Activated naive CD4-positive, alpha-beta T cell treated with anti-CD3 and anti-CD28 coated beads for 36 hours (primary cell): ENCODE results near the gene LATS2. TPM values are rescaled to one million over a fixed set of nuclear protein-coding genes. Genes with fewer than 3 reads are reported as not detected.
"Not testable (repeated sequence)": the region's sequence is repeated elsewhere in the genome, so short reads cannot be mapped to it uniquely, and the experiment has no call there.

Experiments used
- CTCF ChIA-PET: fragments of 350-600 bp; sonication (Branson Sonifier 250); formaldehyde crosslinking; loops from one replicate; lab custom pipeline; 2021; ENCODE audit warnings: antibody characterized with exemption; lab: Charles Lee
- DNase-seq: peaks from one replicate; pipeline ENCODE4 v3.0.0-alpha.2; 2020
- H3K27ac Mint-ChIP-seq: one replicate; pipeline ENCODE4 v1.8.0; 2021; ENCODE audit warnings: mild to moderate bottlenecking, mixed read lengths
- H3K27me3 Mint-ChIP-seq: one replicate; pipeline ENCODE4 v1.8.0; 2021; ENCODE audit warnings: low read depth, mixed read lengths
- H3K36me3 Mint-ChIP-seq: one replicate; pipeline ENCODE4 v1.8.0; 2021; ENCODE audit warnings: low read depth, mixed read lengths
- H3K4me1 Mint-ChIP-seq: one replicate; pipeline ENCODE4 v1.8.0; 2021; ENCODE audit warnings: low read depth, mixed read lengths
- H3K4me3 Mint-ChIP-seq: one replicate; pipeline ENCODE4 v1.8.0; 2021; ENCODE audit warnings: mild to moderate bottlenecking, moderate library complexity, mixed read lengths
- H3K9me3 Mint-ChIP-seq: one replicate; pipeline ENCODE4 v1.8.0; 2021; ENCODE audit warnings: mixed read lengths
- intact Hi-C: fragments of 100-400 bp; cut with micrococcal nuclease; formaldehyde crosslinking; loops from one replicate; pipeline ENCODE4 v1.15.1; 2023
- total RNA-seq, 2 experiments: library from RNA; stranded (reverse); gene quantifications; one replicate each; pipeline ENCODE4 v1.2.3, GENCODE V29; 2021

LATS2 gene
- total RNA-seq, 2 experiments from 2014 or later, result 1.1 to 1.2 TPM

- H3K27me3 Mint-ChIP-seq, result peaks cover 5% of the 10 kb centered on the region
- DNase-seq, result no peak
- CTCF ChIA-PET, result no interaction called here
- intact Hi-C loops, result no loop called here
- no peaks in the 10 kb centered on the region for H3K9me3 Mint-ChIP-seq
- no peaks in the 10 kb centered on the region for H3K36me3 Mint-ChIP-seq
- no peak overlapping the region for H3K4me3 Mint-ChIP-seq
- H3K27ac Mint-ChIP-seq, result no peak overlapping the region
- no peaks in the 10 kb centered on the region for H3K4me1 Mint-ChIP-seq
Measured at GRCh38 chr13:20981370-20982095, 79.9 kb downstream of the LATS2 start.

DNA sequence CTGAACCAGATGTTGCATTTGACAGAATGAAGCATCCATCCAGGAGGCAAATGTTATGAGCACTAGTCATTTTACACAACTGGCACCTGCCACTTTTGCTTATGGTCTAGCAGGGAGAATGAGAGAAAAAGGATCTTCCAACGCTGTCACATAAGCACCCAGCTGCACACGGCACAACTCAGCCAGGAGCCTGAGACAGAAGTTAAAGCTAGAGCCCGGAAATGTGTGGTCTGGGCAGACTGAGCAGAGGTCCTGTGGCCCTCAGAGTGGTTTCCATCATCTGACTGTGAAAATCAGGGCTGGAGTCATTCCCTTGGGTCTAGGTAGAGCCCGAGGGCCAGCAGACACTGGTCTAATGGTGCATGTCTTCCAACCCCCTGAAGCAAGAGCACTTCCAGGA, 80.5 kb downstream of the LATS2 start:
- Mint-ChIP-seq H3K4me3 (no peak overlapping the region), H3K9me3 (no peaks in the 10 kb centered on the region), H3K27ac (no peak overlapping the region), H3K36me3 (no peaks in the 10 kb centered on the region), H3K4me1 (no peaks in the 10 kb centered on the region), H3K27me3 (peaks cover 5% of the 10 kb centered on the region)
- DNase-seq, result no peak
- intact Hi-C loops, result no loop called here
- CTCF ChIA-PET, result no interaction called here

- Mint-ChIP-seq H3K4me1 (no peaks in the 10 kb centered on the region), H3K27ac (no peak overlapping the region), H3K36me3 (no peaks in the 10 kb centered on the region), H3K27me3 (peaks cover 5% of the 10 kb centered on the region), H3K4me3 (no peak overlapping the region), H3K9me3 (no peaks in the 10 kb centered on the region)
- CTCF ChIA-PET, result no interaction called here
- intact Hi-C loops, result no loop called here
- no peak for DNase-seq
Measured at GRCh38 chr13:20980430-20980829, 81.0 kb downstream of the LATS2 start.

- no peak for DNase-seq
- intact Hi-C loops, result no loop called here
- Mint-ChIP-seq H3K27ac (no peak overlapping the region), H3K27me3 (no peaks in the 10 kb centered on the region), H3K4me1 (no peaks in the 10 kb centered on the region), H3K9me3 (no peaks in the 10 kb centered on the region), H3K36me3 (no peaks in the 10 kb centered on the region), H3K4me3 (no peak overlapping the region)
- CTCF ChIA-PET, result interaction anchor here (0.6 kb wide), 1 partner anchor 10 kb away, joined by 4 read pairs; no protein-coding TSS in a partner anchor
Measured at GRCh38 chr13:20977394-20977793, 84.0 kb downstream of the LATS2 start.

GRCh38 chr13:20974981-20975585, 86.3 kb downstream of the LATS2 start:
- Mint-ChIP-seq H3K27ac (no peak overlapping the region), H3K9me3 (no peaks in the 10 kb centered on the region), H3K4me3 (no peak overlapping the region), H3K36me3 (no peaks in the 10 kb centered on the region), H3K27me3 (no peaks in the 10 kb centered on the region), H3K4me1 (no peaks in the 10 kb centered on the region)
- DNase-seq, result no peak
- CTCF ChIA-PET, result no interaction called here
- intact Hi-C loops, result no loop called here

DNA sequence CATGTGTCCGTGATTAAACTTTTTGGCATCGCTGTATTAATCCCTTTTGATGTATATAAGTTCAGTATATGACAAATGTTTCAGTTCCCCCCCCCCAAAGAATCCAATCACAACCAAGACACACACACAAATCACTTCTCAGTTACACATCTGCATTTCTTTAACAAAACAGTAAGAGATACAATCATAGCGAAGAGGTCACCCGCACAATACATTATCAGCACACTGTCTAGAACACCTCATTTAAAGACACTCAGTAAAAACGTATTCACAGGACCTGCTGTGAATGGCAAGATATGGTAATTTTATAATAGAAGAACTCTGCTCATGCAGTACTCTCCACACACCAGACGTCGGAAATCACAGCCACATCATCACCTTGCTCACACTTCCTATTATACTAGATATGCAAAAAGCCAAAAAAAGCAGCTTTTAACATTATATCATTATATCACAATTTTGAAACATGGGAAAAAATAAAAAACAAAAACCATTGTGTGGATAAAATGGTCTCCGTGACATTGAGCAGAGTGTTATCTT, 87.4 kb downstream of the LATS2 start:
- intact Hi-C loops, result no loop called here
- Mint-ChIP-seq H3K4me3 (no peak overlapping the region), H3K9me3 (no peaks in the 10 kb centered on the region), H3K27me3 (no peaks in the 10 kb centered on the region), H3K36me3 (no peaks in the 10 kb centered on the region), H3K4me1 (peaks cover 3% of the 10 kb centered on the region), H3K27ac (no peak overlapping the region)
- DNase-seq, result no peak
- CTCF ChIA-PET, result no interaction called here

DNA sequence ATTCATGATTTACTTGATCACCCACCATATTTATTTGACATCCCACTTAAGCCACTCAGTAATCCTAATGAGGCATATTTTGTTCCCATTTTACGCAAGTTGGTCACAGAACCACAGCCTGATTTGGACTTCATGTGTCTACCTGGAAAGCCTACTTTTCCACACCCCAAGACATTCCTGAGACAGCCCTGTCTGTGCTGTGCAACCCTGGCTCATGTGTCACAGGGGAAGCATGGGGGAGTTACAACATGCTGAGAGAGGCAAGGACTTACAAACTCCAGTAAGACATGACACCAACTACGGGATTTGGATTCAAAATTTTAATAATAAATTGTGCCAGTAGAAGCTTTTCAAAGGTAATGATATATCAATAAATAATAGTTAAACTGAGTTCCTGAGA, 88.7 kb downstream of the LATS2 start:
- Mint-ChIP-seq H3K36me3 (no peaks in the 10 kb centered on the region), H3K4me3 (no peak overlapping the region), H3K4me1 (peaks cover 11% of the 10 kb centered on the region), H3K27ac (no peak overlapping the region), H3K9me3 (no peaks in the 10 kb centered on the region), H3K27me3 (no peaks in the 10 kb centered on the region)
- intact Hi-C loops, result no loop called here
- CTCF ChIA-PET, result no interaction called here
- DNase-seq, result no peak

- Mint-ChIP-seq H3K9me3 (no peaks in the 10 kb centered on the region), H3K27me3 (no peaks in the 10 kb centered on the region), H3K4me3 (no peak overlapping the region), H3K27ac (no peak overlapping the region), H3K4me1 (peaks cover 11% of the 10 kb centered on the region), H3K36me3 (no peaks in the 10 kb centered on the region)
- CTCF ChIA-PET, result no interaction called here
- intact Hi-C loops, result no loop called here
- DNase-seq, result no peak
Measured at GRCh38 chr13:20969182-20969581, 92.2 kb downstream of the LATS2 start.

DNA sequence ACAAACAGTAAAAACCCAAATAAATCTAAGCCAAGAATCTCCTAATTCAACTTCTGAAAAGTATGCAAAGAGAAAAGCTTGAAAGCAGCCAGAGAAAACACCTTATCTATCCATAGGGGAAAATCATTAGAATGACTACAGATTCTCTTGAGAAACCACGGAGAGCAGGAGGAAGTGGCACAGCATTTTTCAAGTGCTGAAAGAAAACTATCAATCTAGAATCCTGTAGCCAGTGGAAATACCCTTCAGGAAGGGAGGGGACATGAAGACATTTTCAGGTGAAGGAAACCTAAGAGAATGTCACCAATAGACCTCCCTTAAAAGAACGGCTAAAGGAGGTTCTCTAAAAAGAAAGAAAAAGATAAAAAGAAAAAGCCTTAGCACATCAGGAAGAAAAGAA, 92.6 kb downstream of the LATS2 start:
- no peak overlapping the region for H3K4me3 Mint-ChIP-seq
- CTCF ChIA-PET, result no interaction called here
- H3K9me3 Mint-ChIP-seq, result no peaks in the 10 kb centered on the region
- intact Hi-C loops, result no loop called here
- peaks cover 11% of the 10 kb centered on the region for H3K4me1 Mint-ChIP-seq
- no peak for DNase-seq
- H3K27me3 Mint-ChIP-seq, result peaks cover 2% of the 10 kb centered on the region
- H3K36me3 Mint-ChIP-seq, result no peaks in the 10 kb centered on the region
- H3K27ac Mint-ChIP-seq, result no peak overlapping the region

- H3K36me3 Mint-ChIP-seq, result no peaks in the 10 kb centered on the region
- CTCF ChIA-PET, result interaction anchor here (0.6 kb wide), 1 partner anchor 10 kb away, joined by 4 read pairs; no protein-coding TSS in a partner anchor
- no peak for DNase-seq
Measured at GRCh38 chr13:20967340-20967739, 94.0 kb downstream of the LATS2 start.

GRCh38 chr13:20964904-20965303, 96.5 kb downstream of the LATS2 start:
- peaks cover 15% of the 10 kb centered on the region for H3K4me1 Mint-ChIP-seq
- H3K9me3 Mint-ChIP-seq, result no peaks in the 10 kb centered on the region
- CTCF ChIA-PET, result no interaction called here
- no peak overlapping the region for H3K4me3 Mint-ChIP-seq
- H3K36me3 Mint-ChIP-seq, result no peaks in the 10 kb centered on the region
- no peak overlapping the region for H3K27ac Mint-ChIP-seq
- H3K27me3 Mint-ChIP-seq, result peaks cover 6% of the 10 kb centered on the region
- intact Hi-C loops, result no loop called here
- no peak for DNase-seq

More at GRCh38 chr13:20967340-20967739, 94.0 kb downstream of the LATS2 start:
- Mint-ChIP-seq H3K27ac (no peak overlapping the region), H3K4me3 (no peak overlapping the region), H3K9me3 (no peaks in the 10 kb centered on the region), H3K4me1 (peaks cover 11% of the 10 kb centered on the region), H3K27me3 (peaks cover 2% of the 10 kb centered on the region)
- intact Hi-C loops, result no loop called here

- H3K27me3 Mint-ChIP-seq, intact Hi-C loops, H3K9me3 Mint-ChIP-seq, CTCF ChIA-PET, H3K27ac Mint-ChIP-seq, H3K36me3 Mint-ChIP-seq, DNase-seq, H3K4me3 Mint-ChIP-seq, H3K4me1 Mint-ChIP-seq: not testable (repeated sequence)
Measured at GRCh38 chr13:20961663-20962062, 99.7 kb downstream of the LATS2 start.
